ENCODE data around the gene MPP2.

GRCh38 chr17:43857141-43857540 lies 50.2 kb downstream of the MPP2 start:
- TF ChIP-seq EZH2 (IDR thresholded peaks at IDR 0.05; ENCODE audit: insufficient read depth, poor library complexity, severe bottlenecking) (no peak), EZH2phosphoT487 (IDR thresholded peaks at IDR 0.05; ENCODE audit: insufficient read depth, low read depth) (no peak)

All from GM23248 (cell line).